Urothelium cell line (cell line): ENCODE results near the gene PTGDR2.

Experiments used
- DNase-seq: peaks from one replicate; pipeline ENCODE4 v3.0.0; 2011; ENCODE audit warnings: low spot score, mixed read lengths
- FAIRE-seq: peaks from 2 replicates; lab custom pipeline; 2011; peaks lifted over from hg19 to GRCh38; lab: Jason Lieb, UNC

The PTGDR2 gene

GRCh38 chr11:60859616-60860250, 4.0 kb upstream of the PTGDR2 start:
- FAIRE-seq: no peak

GRCh38 chr11:60858731-60859464, 3.1 kb upstream of the PTGDR2 start:
- FAIRE-seq (no peak), DNase-seq (no peak)

More at GRCh38 chr11:60859616-60860250, 4.0 kb upstream of the PTGDR2 start:
- no peak for DNase-seq

- no peak for FAIRE-seq
- no peak for DNase-seq
Measured at GRCh38 chr11:60858236-60858635, 2.5 kb upstream of the PTGDR2 start.

- DNase-seq: no peak
- FAIRE-seq: no peak
Measured at GRCh38 chr11:60857378-60858232, 1.9 kb upstream of the PTGDR2 start.

GRCh38 chr11:60854847-60855725, 664 bp downstream of the PTGDR2 start:
- FAIRE-seq (no peak), DNase-seq (no peak)

- DNase-seq (no peak), FAIRE-seq (no peak)
Measured at GRCh38 chr11:60854140-60854846, 1.5 kb downstream of the PTGDR2 start.

GRCh38 chr11:60852982-60853950, 2.5 kb downstream of the PTGDR2 start:
- DNase-seq (no peak), FAIRE-seq (no peak)

GRCh38 chr11:60852117-60852981, 3.4 kb downstream of the PTGDR2 start:
- FAIRE-seq: no peak

GRCh38 chr11:60851327-60852104, 4.2 kb downstream of the PTGDR2 start:
- FAIRE-seq (no peak), DNase-seq (no peak)

More at GRCh38 chr11:60852117-60852981, 3.4 kb downstream of the PTGDR2 start:
- DNase-seq: no peak

GRCh38 chr11:60849641-60850520, 5.9 kb downstream of the PTGDR2 start:
- DNase-seq: no peak
- FAIRE-seq: no peak

GRCh38 chr11:60848714-60849151, 7.0 kb downstream of the PTGDR2 start:
- FAIRE-seq (no peak), DNase-seq (no peak)

GRCh38 chr11:60847896-60848295, 7.9 kb downstream of the PTGDR2 start:
- FAIRE-seq: no peak

GRCh38 chr11:60847281-60847680, 8.5 kb downstream of the PTGDR2 start:
- FAIRE-seq (no peak), DNase-seq (no peak)

More at GRCh38 chr11:60847896-60848295, 7.9 kb downstream of the PTGDR2 start:
- no peak for DNase-seq

- no peak for FAIRE-seq
- DNase-seq: no peak
Measured at GRCh38 chr11:60845338-60845737, 10.4 kb downstream of the PTGDR2 start.

GRCh38 chr11:60844870-60845221, 10.9 kb downstream of the PTGDR2 start:
- DNase-seq (no peak), FAIRE-seq (no peak)
